ENCODE measurements around the gene KMT5B.

The KMT5B gene

GRCh38 chr11:68122936-68123539, 90.1 kb downstream of the KMT5B start:
- Histone ChIP-seq H3K36me3 (ENCODE audit: control insufficient read depth in 1 of 2, insufficient read depth in 2 of 2, low read length in 2 of 2) (no peaks in the 10 kb centered on the region), H3K27ac (ENCODE audit: low read depth, low read length) (no peak overlapping the region), H3K9me3 (ENCODE audit: control insufficient read depth in 1 of 2, low read length in 2 of 2) (no peaks in the 10 kb centered on the region), H3K9ac (ENCODE audit: low read depth in 1 of 2, low read length in 2 of 2) (no peak overlapping the region), H3K27me3 (ENCODE audit: control insufficient read depth in 1 of 2, insufficient read depth in 2 of 2, low read length in 2 of 2) (no peaks in the 10 kb centered on the region), H3K4me1 (ENCODE audit: control insufficient read depth in 1 of 2, insufficient read depth in 2 of 2, low read length in 2 of 2) (peaks cover 31 to 32% of the 10 kb centered on the region in 2 donors), H3K4me3 (ENCODE audit: low read depth in 1 of 2, low read length in 2 of 2) (no peak overlapping the region)

- Histone ChIP-seq H3K9me3 (ENCODE audit: control insufficient read depth in 1 of 2, low read length in 2 of 2) (no peaks in the 10 kb centered on the region), H3K36me3 (ENCODE audit: control insufficient read depth in 1 of 2, insufficient read depth in 2 of 2, low read length in 2 of 2) (no peaks in the 10 kb centered on the region), H3K27ac (ENCODE audit: low read depth, low read length) (peak within 1 kb of the TSS; percentile 94), H3K9ac (ENCODE audit: low read depth in 1 of 2, low read length in 2 of 2) (peak within 1 kb of the TSS; percentile 87 to 97), H3K27me3 (ENCODE audit: control insufficient read depth in 1 of 2, insufficient read depth in 2 of 2, low read length in 2 of 2) (no peaks in the 10 kb centered on the region), H3K4me1 (ENCODE audit: control insufficient read depth in 1 of 2, insufficient read depth in 2 of 2, low read length in 2 of 2) (peaks cover 33 to 49% of the 10 kb centered on the region in 2 donors), H3K4me3 (ENCODE audit: low read depth in 1 of 2, low read length in 2 of 2) (peak within 1 kb of the TSS; percentile 82 to 91)
These were observed 91.8 kb downstream of the KMT5B start, which contains the start of gene CHKA for GRCh38 chr11:68121067-68121899. TSS of gene CHKA (minus strand) at chr11:68121388. CDS start at chr11:68121177, 211 bp downstream.

DNA sequence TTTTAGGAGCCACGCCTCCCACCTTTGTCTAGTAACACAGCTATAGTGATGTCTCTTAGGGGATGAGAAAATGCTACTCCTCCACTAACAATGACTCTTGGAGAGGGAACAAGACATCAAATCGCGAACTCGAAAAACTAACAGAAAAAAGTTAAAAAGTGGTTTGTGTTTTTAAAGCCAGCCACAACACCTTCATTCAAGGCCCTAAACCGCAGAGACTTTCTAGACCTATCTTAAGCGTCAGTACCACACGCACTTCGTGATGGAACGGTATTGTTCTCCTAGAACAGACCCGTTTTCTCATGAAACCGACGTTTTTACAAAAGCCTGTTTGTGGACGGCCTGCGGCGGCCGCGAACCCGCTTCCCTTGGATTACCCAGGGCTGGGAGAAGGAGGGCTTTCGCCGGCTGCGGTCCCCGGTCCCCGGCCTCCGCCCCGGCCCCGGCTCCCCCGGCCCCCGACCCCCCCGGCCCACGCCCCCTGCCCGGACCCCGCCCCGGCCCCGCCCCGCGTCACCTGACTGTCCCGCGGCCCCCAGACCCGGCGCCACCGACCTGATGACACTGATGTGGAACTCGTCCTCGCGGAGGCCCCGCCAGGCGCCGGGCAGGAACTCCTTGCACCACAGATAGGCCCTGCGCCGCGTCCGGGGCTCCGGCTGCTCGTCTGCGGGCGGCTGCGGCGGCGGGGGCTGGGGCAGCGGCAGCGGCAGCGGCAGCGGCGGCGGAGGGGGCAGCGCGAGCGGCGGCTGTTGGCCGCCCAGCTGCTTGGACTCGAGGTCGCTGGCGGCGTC, 92.6 kb downstream of the KMT5B start:
- Histone ChIP-seq H3K9ac (ENCODE audit: low read depth in 1 of 2, low read length in 2 of 2) (peak overlapping the region; percentile 76 to 84), H3K27ac (ENCODE audit: low read depth, low read length) (peak overlapping the region; percentile 85), H3K36me3 (ENCODE audit: control insufficient read depth in 1 of 2, insufficient read depth in 2 of 2, low read length in 2 of 2) (no peaks in the 10 kb centered on the region), H3K27me3 (ENCODE audit: control insufficient read depth in 1 of 2, insufficient read depth in 2 of 2, low read length in 2 of 2) (no peaks in the 10 kb centered on the region), H3K9me3 (ENCODE audit: control insufficient read depth in 1 of 2, low read length in 2 of 2) (no peaks in the 10 kb centered on the region), H3K4me1 (ENCODE audit: control insufficient read depth in 1 of 2, insufficient read depth in 2 of 2, low read length in 2 of 2) (peaks cover 39 to 55% of the 10 kb centered on the region in 2 donors), H3K4me3 (ENCODE audit: low read depth in 1 of 2, low read length in 2 of 2) (peak overlapping the region; percentile 71 to 91)

DNA sequence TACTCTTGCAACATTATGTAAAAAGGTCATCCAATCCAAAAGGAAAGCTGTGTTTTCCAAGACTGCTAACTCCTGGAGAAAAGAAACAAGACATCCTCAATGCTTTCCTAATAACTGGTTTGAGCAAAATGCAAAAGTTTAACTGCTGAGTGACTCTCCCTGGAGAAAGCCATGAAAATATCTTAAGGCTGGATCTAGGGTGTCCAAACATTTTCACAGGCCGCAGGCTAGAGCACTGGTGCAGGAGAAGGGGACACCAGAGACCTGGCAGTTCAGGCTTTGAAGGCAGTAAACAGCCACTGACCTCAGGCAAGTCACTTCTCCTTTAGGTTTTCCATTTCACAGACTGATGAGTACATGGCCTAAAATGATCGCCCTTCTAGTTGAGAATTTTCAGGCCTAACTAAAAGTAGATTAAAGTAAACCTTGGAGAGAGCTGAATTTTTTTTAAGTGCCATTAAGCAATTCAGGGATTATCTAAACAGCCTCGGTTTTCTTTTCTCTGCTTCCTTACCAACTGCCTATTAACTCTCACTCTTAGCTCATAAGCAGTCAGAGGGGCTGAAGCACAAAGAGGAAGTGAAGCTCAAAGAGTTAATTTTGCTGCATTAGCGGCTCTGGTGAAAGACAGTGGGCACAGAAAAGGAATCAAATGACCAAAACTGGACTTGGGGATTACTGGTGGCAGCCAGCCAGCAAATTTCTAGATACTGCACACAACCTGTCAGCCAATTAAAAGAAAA, 94.2 kb downstream of the KMT5B start:
- peaks cover 39 to 50% of the 10 kb centered on the region in 2 donors for H3K4me1 ChIP-seq (ENCODE audit: control insufficient read depth in 1 of 2, insufficient read depth in 2 of 2, low read length in 2 of 2)
- H3K4me3 ChIP-seq (ENCODE audit: low read depth in 1 of 2, low read length in 2 of 2): peak overlapping the region; percentile 71 to 91

GRCh38 chr11:68117853-68118470, 95.1 kb downstream of the KMT5B start:
- Histone ChIP-seq H3K9ac (ENCODE audit: low read depth in 1 of 2, low read length in 2 of 2) (peak overlapping the region; percentile 76 to 84), H3K36me3 (ENCODE audit: control insufficient read depth in 1 of 2, insufficient read depth in 2 of 2, low read length in 2 of 2) (no peaks in the 10 kb centered on the region), H3K9me3 (ENCODE audit: control insufficient read depth in 1 of 2, low read length in 2 of 2) (no peaks in the 10 kb centered on the region), H3K27ac (ENCODE audit: low read depth, low read length) (no peak overlapping the region), H3K4me1 (ENCODE audit: control insufficient read depth in 1 of 2, insufficient read depth in 2 of 2, low read length in 2 of 2) (peaks cover 39 to 46% of the 10 kb centered on the region in 2 donors), H3K4me3 (ENCODE audit: low read depth in 1 of 2, low read length in 2 of 2) (peak overlapping the region; percentile 71 to 91), H3K27me3 (ENCODE audit: control insufficient read depth in 1 of 2, insufficient read depth in 2 of 2, low read length in 2 of 2) (no peaks in the 10 kb centered on the region)

More for the DNA sequence above, 94.2 kb downstream of the KMT5B start:
- Histone ChIP-seq H3K27ac (ENCODE audit: low read depth, low read length) (peak overlapping the region; percentile 39), H3K9ac (ENCODE audit: low read depth in 1 of 2, low read length in 2 of 2) (peak overlapping the region; percentile 76 to 84), H3K36me3 (ENCODE audit: control insufficient read depth in 1 of 2, insufficient read depth in 2 of 2, low read length in 2 of 2) (no peaks in the 10 kb centered on the region), H3K9me3 (ENCODE audit: control insufficient read depth in 1 of 2, low read length in 2 of 2) (no peaks in the 10 kb centered on the region), H3K27me3 (ENCODE audit: control insufficient read depth in 1 of 2, insufficient read depth in 2 of 2, low read length in 2 of 2) (no peaks in the 10 kb centered on the region)

DNA sequence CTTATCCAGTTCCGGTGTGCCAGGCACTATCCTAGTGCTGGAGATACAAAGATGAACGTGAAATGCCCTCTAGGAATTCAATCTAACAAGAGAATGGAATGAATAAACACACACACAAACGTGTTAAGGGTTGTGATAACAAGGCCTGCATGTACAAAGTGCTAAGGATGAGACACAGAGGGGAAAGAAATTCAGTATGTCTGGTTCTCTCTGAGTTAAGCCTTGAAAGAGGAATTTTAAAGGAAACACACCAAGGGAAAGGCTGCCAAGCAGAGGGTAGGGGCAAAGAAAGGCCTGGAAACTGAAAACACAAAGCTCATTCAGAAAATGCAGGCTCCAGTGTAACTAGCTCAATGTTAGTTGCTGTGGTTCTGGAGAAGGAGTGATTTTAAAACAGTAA, 96.1 kb downstream of the KMT5B start:
- Histone ChIP-seq H3K4me1 (ENCODE audit: control insufficient read depth in 1 of 2, insufficient read depth in 2 of 2, low read length in 2 of 2) (peaks cover 35 to 38% of the 10 kb centered on the region in 2 donors), H3K27ac (ENCODE audit: low read depth, low read length) (no peak overlapping the region), H3K36me3 (ENCODE audit: control insufficient read depth in 1 of 2, insufficient read depth in 2 of 2, low read length in 2 of 2) (no peaks in the 10 kb centered on the region), H3K4me3 (ENCODE audit: low read depth in 1 of 2, low read length in 2 of 2) (no peak overlapping the region), H3K27me3 (ENCODE audit: control insufficient read depth in 1 of 2, insufficient read depth in 2 of 2, low read length in 2 of 2) (no peaks in the 10 kb centered on the region), H3K9me3 (ENCODE audit: control insufficient read depth in 1 of 2, low read length in 2 of 2) (no peaks in the 10 kb centered on the region), H3K9ac (ENCODE audit: low read depth in 1 of 2, low read length in 2 of 2) (peak overlapping the region in 1 of 2 donors; percentile 56)

- Histone ChIP-seq H3K9me3 (ENCODE audit: control insufficient read depth in 1 of 2, low read length in 2 of 2) (no peaks in the 10 kb centered on the region), H3K27me3 (ENCODE audit: control insufficient read depth in 1 of 2, insufficient read depth in 2 of 2, low read length in 2 of 2) (no peaks in the 10 kb centered on the region), H3K36me3 (ENCODE audit: control insufficient read depth in 1 of 2, insufficient read depth in 2 of 2, low read length in 2 of 2) (no peaks in the 10 kb centered on the region), H3K9ac (ENCODE audit: low read depth in 1 of 2, low read length in 2 of 2) (peak overlapping the region in 1 of 2 donors; percentile 56), H3K27ac (ENCODE audit: low read depth, low read length) (peak overlapping the region; percentile 10), H3K4me1 (ENCODE audit: control insufficient read depth in 1 of 2, insufficient read depth in 2 of 2, low read length in 2 of 2) (peaks cover 32 to 35% of the 10 kb centered on the region in 2 donors), H3K4me3 (ENCODE audit: low read depth in 1 of 2, low read length in 2 of 2) (peak overlapping the region in 1 of 2 donors; percentile 0)
These were observed 97.0 kb downstream of the KMT5B start for GRCh38 chr11:68116126-68116525.

DNA sequence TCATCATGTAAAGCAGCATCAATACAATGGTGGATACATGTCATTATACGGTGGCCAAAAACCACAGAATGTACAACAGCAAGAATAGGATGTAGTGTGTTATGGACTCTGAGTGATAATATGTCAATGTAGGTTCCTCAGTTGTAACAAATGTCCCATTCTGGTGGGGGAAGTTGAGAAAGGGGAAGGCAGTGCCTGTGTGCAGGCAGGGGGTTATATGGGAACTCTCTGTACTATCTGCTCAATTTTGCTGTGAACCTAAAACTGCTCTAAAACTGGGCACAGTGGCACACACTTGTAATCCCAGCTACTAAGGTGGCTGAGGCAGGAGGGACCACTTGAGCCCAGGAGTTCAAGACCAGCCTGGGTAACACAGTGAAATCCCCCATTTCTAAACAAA, 97.8 kb downstream of the KMT5B start:
- Histone ChIP-seq H3K4me1 (ENCODE audit: control insufficient read depth in 1 of 2, insufficient read depth in 2 of 2, low read length in 2 of 2) (peaks cover 32 to 35% of the 10 kb centered on the region in 2 donors), H3K9ac (ENCODE audit: low read depth in 1 of 2, low read length in 2 of 2) (no peak overlapping the region), H3K27ac (ENCODE audit: low read depth, low read length) (no peak overlapping the region), H3K4me3 (ENCODE audit: low read depth in 1 of 2, low read length in 2 of 2) (no peak overlapping the region), H3K27me3 (ENCODE audit: control insufficient read depth in 1 of 2, insufficient read depth in 2 of 2, low read length in 2 of 2) (no peaks in the 10 kb centered on the region), H3K9me3 (ENCODE audit: control insufficient read depth in 1 of 2, low read length in 2 of 2) (no peaks in the 10 kb centered on the region), H3K36me3 (ENCODE audit: control insufficient read depth in 1 of 2, insufficient read depth in 2 of 2, low read length in 2 of 2) (no peaks in the 10 kb centered on the region)

DNA sequence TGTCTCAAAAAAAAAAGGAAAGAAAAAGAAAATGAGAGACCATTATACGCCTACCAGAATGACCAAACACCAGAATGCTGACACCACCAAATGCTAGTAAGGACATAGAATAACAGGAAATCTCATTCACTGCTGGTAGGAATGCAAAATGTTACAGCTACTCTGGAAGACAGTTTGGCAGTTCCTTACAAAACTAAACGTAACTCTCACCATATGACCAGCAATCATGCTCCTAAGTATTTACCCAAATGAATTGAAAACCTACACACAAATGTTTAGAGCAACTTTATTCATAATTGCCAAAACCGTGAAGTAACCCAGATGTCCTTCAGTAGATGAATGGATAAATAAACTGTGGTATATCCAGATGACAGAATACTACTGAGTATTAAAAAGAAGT, 99.1 kb downstream of the KMT5B start:
- Histone ChIP-seq H3K27ac (ENCODE audit: low read depth, low read length) (no peak overlapping the region), H3K27me3 (ENCODE audit: control insufficient read depth in 1 of 2, insufficient read depth in 2 of 2, low read length in 2 of 2) (no peaks in the 10 kb centered on the region), H3K9ac (ENCODE audit: low read depth in 1 of 2, low read length in 2 of 2) (no peak overlapping the region), H3K36me3 (ENCODE audit: control insufficient read depth in 1 of 2, insufficient read depth in 2 of 2, low read length in 2 of 2) (no peaks in the 10 kb centered on the region), H3K9me3 (ENCODE audit: control insufficient read depth in 1 of 2, low read length in 2 of 2) (no peaks in the 10 kb centered on the region), H3K4me3 (ENCODE audit: low read depth in 1 of 2, low read length in 2 of 2) (no peak overlapping the region), H3K4me1 (ENCODE audit: control insufficient read depth in 1 of 2, insufficient read depth in 2 of 2, low read length in 2 of 2) (peaks cover 26 to 32% of the 10 kb centered on the region in 2 donors)
